Hepatocyte (in vitro differentiated cells): ENCODE data around the gene BLOC1S2.

Experiments used
- EZH2 ChIP-seq: fragments of 200-600 bp; sonication (generic); IDR thresholded peaks from 2 replicates; pipeline ENCODE4 v1.6.1; 2016; ENCODE audit warnings: antibody characterized with exemption, mild to moderate bottlenecking, borderline replicate concordance
- EZH2phosphoT487 ChIP-seq: fragments of 200-600 bp; sonication (generic); IDR thresholded peaks from one replicate; pipeline ENCODE4 v1.6.1; 2018; ENCODE audit warnings: antibody characterized with exemption, mild to moderate bottlenecking, low read depth, moderate library complexity; ENCODE audit not compliant: unreplicated experiment, severe bottlenecking
- TF ChIP-seq, protein P1 (sequence below): fragments of 200-600 bp; sonication (generic); IDR thresholded peaks from 2 replicates; pipeline ENCODE4 v1.5.1; 2016; ENCODE audit warnings: antibody characterized with exemption, mild to moderate bottlenecking; ENCODE audit not compliant: poor library complexity

DNA sequence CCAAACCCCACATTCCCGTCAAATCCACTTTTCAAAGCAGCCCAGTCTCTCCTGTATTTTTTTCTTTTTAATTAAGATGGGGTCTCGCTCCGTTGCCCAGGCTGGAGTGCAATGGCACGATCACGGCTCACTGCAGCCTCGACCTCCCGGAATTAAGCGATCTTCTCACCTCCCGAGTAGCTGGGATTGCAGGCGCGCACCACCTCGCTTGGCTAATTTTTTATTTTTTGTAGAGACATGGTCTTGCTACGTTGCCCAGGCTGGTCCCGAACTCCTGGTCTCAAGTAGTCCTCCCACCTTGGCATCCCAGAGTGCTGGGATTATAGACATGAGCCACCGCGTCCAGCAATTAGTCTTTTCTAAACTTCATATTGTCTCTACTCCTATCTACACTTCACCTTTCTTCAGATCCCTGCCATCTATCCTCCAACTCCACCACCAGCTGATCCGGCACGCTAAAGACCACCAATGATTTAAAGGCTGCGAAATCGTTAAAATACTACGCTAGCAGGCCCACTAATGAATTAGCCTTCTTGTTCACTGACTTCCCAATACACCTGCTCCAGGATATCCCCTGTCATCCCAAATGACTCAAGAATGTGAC is 56.6 kb downstream of the BLOC1S2 start:
- TF ChIP-seq EZH2 = no peak
- TF ChIP-seq, protein P1, sequence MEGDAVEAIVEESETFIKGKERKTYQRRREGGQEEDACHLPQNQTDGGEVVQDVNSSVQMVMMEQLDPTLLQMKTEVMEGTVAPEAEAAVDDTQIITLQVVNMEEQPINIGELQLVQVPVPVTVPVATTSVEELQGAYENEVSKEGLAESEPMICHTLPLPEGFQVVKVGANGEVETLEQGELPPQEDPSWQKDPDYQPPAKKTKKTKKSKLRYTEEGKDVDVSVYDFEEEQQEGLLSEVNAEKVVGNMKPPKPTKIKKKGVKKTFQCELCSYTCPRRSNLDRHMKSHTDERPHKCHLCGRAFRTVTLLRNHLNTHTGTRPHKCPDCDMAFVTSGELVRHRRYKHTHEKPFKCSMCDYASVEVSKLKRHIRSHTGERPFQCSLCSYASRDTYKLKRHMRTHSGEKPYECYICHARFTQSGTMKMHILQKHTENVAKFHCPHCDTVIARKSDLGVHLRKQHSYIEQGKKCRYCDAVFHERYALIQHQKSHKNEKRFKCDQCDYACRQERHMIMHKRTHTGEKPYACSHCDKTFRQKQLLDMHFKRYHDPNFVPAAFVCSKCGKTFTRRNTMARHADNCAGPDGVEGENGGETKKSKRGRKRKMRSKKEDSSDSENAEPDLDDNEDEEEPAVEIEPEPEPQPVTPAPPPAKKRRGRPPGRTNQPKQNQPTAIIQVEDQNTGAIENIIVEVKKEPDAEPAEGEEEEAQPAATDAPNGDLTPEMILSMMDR = no peak
- TF ChIP-seq EZH2phosphoT487 = no peak
